Left hindlimb (tissue), 1 donor: ENCODE data around the gene CUL1.

Source experiments
- DNase-seq: peaks from one replicate; pipeline ENCODE4 v3.0.0-alpha.2; 2018

CUL1 gene

GRCh38 chr7:148811892-148812291, 113.2 kb downstream of the CUL1 start:
- no peak for DNase-seq

GRCh38 chr7:148813890-148814289, 115.2 kb downstream of the CUL1 start:
- DNase-seq: no peak

GRCh38 chr7:148814922-148815559, 116.3 kb downstream of the CUL1 start:
- no peak for DNase-seq

- no peak for DNase-seq
These were observed 116.9 kb downstream of the CUL1 start for GRCh38 chr7:148815612-148816011.

- DNase-seq: no peak
These were observed 121.1 kb downstream of the CUL1 start for GRCh38 chr7:148819697-148820360.

GRCh38 chr7:148821422-148821821, 122.7 kb downstream of the CUL1 start:
- DNase-seq: no peak

GRCh38 chr7:148824864-148825263, 126.2 kb downstream of the CUL1 start:
- DNase-seq: no peak

- DNase-seq: no peak
These were observed 126.6 kb downstream of the CUL1 start for GRCh38 chr7:148825338-148825737.

- no peak for DNase-seq
These were observed 130.3 kb downstream of the CUL1 start for GRCh38 chr7:148828965-148829364.

GRCh38 chr7:148830897-148831692, 132.4 kb downstream of the CUL1 start:
- no peak for DNase-seq

GRCh38 chr7:148831782-148832181, 133.1 kb downstream of the CUL1 start:
- DNase-seq: no peak

GRCh38 chr7:148834605-148835004, 135.9 kb downstream of the CUL1 start:
- DNase-seq: no peak

- DNase-seq: no peak
These were observed 137.2 kb downstream of the CUL1 start for GRCh38 chr7:148835854-148836253.

GRCh38 chr7:148838905-148839304, 140.2 kb downstream of the CUL1 start:
- no peak for DNase-seq

- no peak for DNase-seq
These were observed 149.4 kb downstream of the CUL1 start for GRCh38 chr7:148847815-148848734.

GRCh38 chr7:148849393-148850098, 150.8 kb downstream of the CUL1 start:
- no peak for DNase-seq

- no peak for DNase-seq
These were observed 151.9 kb downstream of the CUL1 start for GRCh38 chr7:148850564-148850963.
